K562 (cell line): ENCODE results near the gene GTF2H4. TPM values are rescaled to one million over a fixed set of nuclear protein-coding genes. Genes with fewer than 3 reads are reported as not detected.

Experiments
- FOXA3 ChIP-seq, 2 experiments: fragments of 450-650 bp in 1 of 2; sonication (generic) in 1 of 2; formaldehyde crosslinking; IDR thresholded peaks in 1 of 2; conservative IDR thresholded peaks in 1 of 2; 2 replicates each; pipeline versions ENCODE4 v1.4.0 to v1.8.0; 2020 to 2022; ENCODE audit warnings: mild to moderate bottlenecking in 2 of 2, missing genetic modification reagents in 1 of 2
- NONO ChIP-seq, 2 experiments: fragments of 200-400 bp in 1 of 2; fragments of 450-650 bp in 1 of 2; formaldehyde crosslinking in 1 of 2; IDR thresholded peaks; 2 replicates each; pipeline ENCODE4 v1.6.1; 2017; ENCODE audit warnings: low read depth in 2 of 2, mild to moderate bottlenecking in 2 of 2, moderate library complexity in 2 of 2, low read length in 1 of 2
- NR2C1 ChIP-seq, 2 experiments: fragments of 450-650 bp; IDR thresholded peaks; 2 replicates each; pipeline ENCODE4 v1.6.1; 2017; ENCODE audit warnings: mild to moderate bottlenecking in 2 of 2, antibody characterized with exemption in 1 of 2, inconsistent platforms in 1 of 2, missing compliant biosample characterization in 1 of 2, missing genetic modification characterization in 1 of 2
- STAT5B ChIP-seq: fragments of 250-450 bp; sonication (Bioruptor Pico); IDR thresholded peaks from 2 replicates; pipeline ENCODE4 v1.8.0; 2021; ENCODE audit warnings: mild to moderate bottlenecking, inconsistent platforms
- ZC3H4 ChIP-seq: sonication (generic); formaldehyde crosslinking; IDR thresholded peaks from 2 replicates; pipeline ENCODE4 v1.9.0; 2021; ENCODE audit warnings: missing genetic modification reagents, borderline replicate concordance
- ZFP1 ChIP-seq: fragments of 450-650 bp; formaldehyde crosslinking; IDR thresholded peaks from 2 replicates; pipeline ENCODE4 v1.4.0; 2020; ENCODE audit warnings: mild to moderate bottlenecking, mixed read lengths
- polyA plus RNA-seq, 8 experiments: library from polyadenylated mRNA; depleted of rRNA in 4 of 8; stranded (reverse) in 5 of 8; unstranded in 3 of 8; fragments of >200 nt; fragmentation: Nextera tagmentation in 2 of 8; fragmentation: Illumina TruSeq in 1 of 8; extraction: Ambion mirVana in 2 of 8; extraction: Trizol in 1 of 8; gene quantifications; 2 replicates each; pipeline versions ENCODE4 v1.2.1 to v1.2.3, GENCODE V29; 2011 to 2014; ENCODE audit warnings: inconsistent platforms in 1 of 8, missing spikeins in 1 of 8
- total RNA-seq, 7 experiments: library from RNA; depleted of rRNA in 6 of 7; stranded (reverse); fragments of >200 nt in 6 of 7; fragmentation: Illumina TruSeq in 2 of 7; extraction: Trizol in 2 of 7; gene quantifications; 2 replicates each; pipeline versions ENCODE4 v1.2.1 to v1.2.3, GENCODE V29; 2011 to 2021; ENCODE audit warnings: low replicate concordance in 1 of 7
- TF ChIP-seq, protein P1 (sequence below): sonication (generic); formaldehyde crosslinking; IDR thresholded peaks from 2 replicates; pipeline ENCODE4 v1.8.0; 2022; ENCODE audit warnings: missing genetic modification reagents, mild to moderate bottlenecking, moderate library complexity, borderline replicate concordance
- TF ChIP-seq, protein P2 (sequence below): sonication (generic); formaldehyde crosslinking; IDR thresholded peaks from 2 replicates; pipeline ENCODE4 v1.8.1; 2023; ENCODE audit warnings: missing genetic modification reagents, mild to moderate bottlenecking, borderline replicate concordance

The GTF2H4 gene
- total and polyA plus RNA-seq, 9 of the 15 experiments (the other 6 are each of a cell fraction or from before 2014, with no cell fraction given): 3.6 to 86.1 (median 39.6) TPM

DNA sequence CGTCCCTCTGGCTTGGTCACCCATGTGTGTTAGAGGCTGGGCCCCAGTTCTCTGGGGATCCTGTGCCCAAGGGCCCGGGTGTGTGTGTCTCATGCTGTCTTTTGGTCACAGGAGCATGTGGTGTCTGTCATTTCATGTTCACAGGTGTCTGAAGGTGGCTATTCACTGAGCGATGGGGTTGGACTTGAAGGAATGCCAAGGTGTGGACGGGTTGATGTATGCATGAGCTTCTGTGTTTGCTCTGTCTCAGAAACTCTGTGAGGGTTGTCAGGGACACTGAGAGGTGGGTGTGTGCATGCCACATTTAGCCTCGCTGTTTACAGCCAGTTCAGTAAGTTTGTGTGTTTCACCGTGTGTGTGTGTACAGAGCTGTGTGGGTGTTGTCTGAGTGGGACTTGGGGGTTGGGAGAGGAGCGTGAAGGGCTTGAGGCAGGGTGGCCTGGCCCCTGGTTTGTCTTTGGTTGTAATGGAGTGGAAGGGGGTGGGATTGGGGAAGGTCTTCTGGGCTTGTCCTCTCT lies 22.5 kb upstream of the GTF2H4 start (continued):
- TF ChIP-seq ZC3H4 (0 out of 2 replicates have a peak, but pooled peaks have one; percentile 4), NR2C1 (IDR thresholded peaks at IDR 0.05) (no peak), NR2C1 (tag; IDR thresholded peaks at IDR 0.05) (no peak), FOXA3 (CRISPR knock-in tag; conservative IDR thresholded peaks at IDR 0.05 in 1 of 2, IDR thresholded peaks at IDR 0.05 in 1 of 2) (peak in 1 of 2 experiments; percentile 27; a peak in 2 of 4 replicates), NONO (IDR thresholded peaks at IDR 0.05; ENCODE audit: low read depth in 2 of 2, low read length in 1 of 2) (no peak), STAT5B (CRISPR knock-in tag) (no peak), ZFP1 (CRISPR knock-in tag) (no peak)
- TF ChIP-seq, protein P1, sequence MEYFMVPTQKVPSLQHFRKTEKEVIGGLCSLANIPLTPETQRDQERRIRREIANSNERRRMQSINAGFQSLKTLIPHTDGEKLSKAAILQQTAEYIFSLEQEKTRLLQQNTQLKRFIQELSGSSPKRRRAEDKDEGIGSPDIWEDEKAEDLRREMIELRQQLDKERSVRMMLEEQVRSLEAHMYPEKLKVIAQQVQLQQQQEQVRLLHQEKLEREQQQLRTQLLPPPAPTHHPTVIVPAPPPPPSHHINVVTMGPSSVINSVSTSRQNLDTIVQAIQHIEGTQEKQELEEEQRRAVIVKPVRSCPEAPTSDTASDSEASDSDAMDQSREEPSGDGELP (CRISPR knock-in tag): no peak
- TF ChIP-seq, protein P2, sequence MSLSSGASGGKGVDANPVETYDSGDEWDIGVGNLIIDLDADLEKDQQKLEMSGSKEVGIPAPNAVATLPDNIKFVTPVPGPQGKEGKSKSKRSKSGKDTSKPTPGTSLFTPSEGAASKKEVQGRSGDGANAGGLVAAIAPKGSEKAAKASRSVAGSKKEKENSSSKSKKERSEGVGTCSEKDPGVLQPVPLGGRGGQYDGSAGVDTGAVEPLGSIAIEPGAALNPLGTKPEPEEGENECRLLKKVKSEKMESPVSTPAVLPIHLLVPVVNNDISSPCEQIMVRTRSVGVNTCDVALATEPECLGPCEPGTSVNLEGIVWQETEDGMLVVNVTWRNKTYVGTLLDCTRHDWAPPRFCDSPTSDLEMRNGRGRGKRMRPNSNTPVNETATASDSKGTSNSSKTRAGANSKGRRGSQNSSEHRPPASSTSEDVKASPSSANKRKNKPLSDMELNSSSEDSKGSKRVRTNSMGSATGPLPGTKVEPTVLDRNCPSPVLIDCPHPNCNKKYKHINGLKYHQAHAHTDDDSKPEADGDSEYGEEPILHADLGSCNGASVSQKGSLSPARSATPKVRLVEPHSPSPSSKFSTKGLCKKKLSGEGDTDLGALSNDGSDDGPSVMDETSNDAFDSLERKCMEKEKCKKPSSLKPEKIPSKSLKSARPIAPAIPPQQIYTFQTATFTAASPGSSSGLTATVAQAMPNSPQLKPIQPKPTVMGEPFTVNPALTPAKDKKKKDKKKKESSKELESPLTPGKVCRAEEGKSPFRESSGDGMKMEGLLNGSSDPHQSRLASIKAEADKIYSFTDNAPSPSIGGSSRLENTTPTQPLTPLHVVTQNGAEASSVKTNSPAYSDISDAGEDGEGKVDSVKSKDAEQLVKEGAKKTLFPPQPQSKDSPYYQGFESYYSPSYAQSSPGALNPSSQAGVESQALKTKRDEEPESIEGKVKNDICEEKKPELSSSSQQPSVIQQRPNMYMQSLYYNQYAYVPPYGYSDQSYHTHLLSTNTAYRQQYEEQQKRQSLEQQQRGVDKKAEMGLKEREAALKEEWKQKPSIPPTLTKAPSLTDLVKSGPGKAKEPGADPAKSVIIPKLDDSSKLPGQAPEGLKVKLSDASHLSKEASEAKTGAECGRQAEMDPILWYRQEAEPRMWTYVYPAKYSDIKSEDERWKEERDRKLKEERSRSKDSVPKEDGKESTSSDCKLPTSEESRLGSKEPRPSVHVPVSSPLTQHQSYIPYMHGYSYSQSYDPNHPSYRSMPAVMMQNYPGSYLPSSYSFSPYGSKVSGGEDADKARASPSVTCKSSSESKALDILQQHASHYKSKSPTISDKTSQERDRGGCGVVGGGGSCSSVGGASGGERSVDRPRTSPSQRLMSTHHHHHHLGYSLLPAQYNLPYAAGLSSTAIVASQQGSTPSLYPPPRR (CRISPR knock-in tag): peak; percentile 60; the same call in 1 of the 2 replicates
